HEK293 (cell line): ENCODE measurements around the gene CLDN16.

Source experiments
- CTCF ChIA-PET: fragments of 350-600 bp; formaldehyde crosslinking; extraction: SDS; loops from one replicate; lab custom pipeline; 2021; ENCODE audit warnings: antibody characterized with exemption; lab: Yijun Ruan, JAX
- POLR2A ChIA-PET: fragments of 300-600 bp; formaldehyde crosslinking; extraction: SDS; loops from one replicate; lab custom pipeline; 2020; ENCODE audit warnings: antibody characterized with exemption, inconsistent platforms; lab: Yijun Ruan, JAX
- H3K27ac ChIP-seq: fragments of 200-500 bp; sonication (Bioruptor generic); 2 replicates; pipeline ENCODE4 v1.5.1; 2014; ENCODE audit warnings: low read depth, low read length, control low read depth, inconsistent platforms; ENCODE audit errors: extremely low read depth
- H3K36me3 ChIP-seq, 2 experiments: fragments of 200-500 bp in 1 of 2; sonication (Bioruptor generic) in 1 of 2; 1 replicate in 1 of 2; 2 replicates in 1 of 2; pipeline ENCODE4 v1.5.1; 2014 to 2017; ENCODE audit warnings: inconsistent platforms in 2 of 2, low read length in 2 of 2; ENCODE audit not compliant: control insufficient read depth in 2 of 2, insufficient read depth in 1 of 2
- H3K4me1 ChIP-seq: fragments of 200-500 bp; sonication (Bioruptor generic); 2 replicates; pipeline ENCODE4 v1.5.1; 2014; ENCODE audit warnings: mild to moderate bottlenecking, low read length, inconsistent platforms; ENCODE audit not compliant: control insufficient read depth, insufficient read depth
- H3K4me3 ChIP-seq: 2 replicates; pipeline ENCODE4 v1.5.1; 2011; ENCODE audit warnings: low read depth, mild to moderate bottlenecking, control low read depth, low read length, moderate library complexity
- H3K9me3 ChIP-seq: fragments of 200-500 bp; sonication (Bioruptor generic); 2 replicates; pipeline ENCODE4 v1.5.1; 2014; ENCODE audit warnings: low read depth, low read length, inconsistent platforms; ENCODE audit not compliant: control insufficient read depth, insufficient read depth
- GLIS1 ChIP-seq: fragments of 450-650 bp; formaldehyde crosslinking; IDR thresholded peaks from 2 replicates; pipeline ENCODE4 v1.5.1; 2016; ENCODE audit warnings: missing biosample characterization, missing genetic modification characterization
- KLF17 ChIP-seq: fragments of 450-650 bp; formaldehyde crosslinking; IDR thresholded peaks from 2 replicates; pipeline ENCODE4 v1.5.1; 2016; ENCODE audit warnings: missing biosample characterization, missing genetic modification characterization
- KLF8 ChIP-seq: fragments of 450-650 bp; formaldehyde crosslinking; IDR thresholded peaks from 2 replicates; pipeline ENCODE4 v1.5.1; 2016; ENCODE audit warnings: missing biosample characterization, missing genetic modification characterization
- OVOL3 ChIP-seq: fragments of 450-650 bp; formaldehyde crosslinking; IDR thresholded peaks from 2 replicates; pipeline ENCODE4 v1.5.1; 2016; ENCODE audit warnings: missing biosample characterization, missing genetic modification characterization
- SP7 ChIP-seq: fragments of 450-650 bp; formaldehyde crosslinking; IDR thresholded peaks from 2 replicates; pipeline ENCODE4 v1.5.1; 2016; ENCODE audit warnings: missing biosample characterization, missing genetic modification characterization
- ZNF138 ChIP-seq: fragments of 450-650 bp; formaldehyde crosslinking; IDR thresholded peaks from 2 replicates; pipeline ENCODE4 v1.5.1; 2016; ENCODE audit warnings: missing biosample characterization, missing genetic modification characterization, borderline replicate concordance
- ZNF157 ChIP-seq: fragments of 450-650 bp; formaldehyde crosslinking; IDR thresholded peaks from 2 replicates; pipeline ENCODE4 v1.5.1; 2016; ENCODE audit warnings: missing biosample characterization, missing genetic modification characterization
- ZNF169 ChIP-seq: fragments of 450-650 bp; formaldehyde crosslinking; IDR thresholded peaks from 2 replicates; pipeline ENCODE4 v1.5.1; 2016; ENCODE audit warnings: missing biosample characterization, missing genetic modification characterization
- ZNF354C ChIP-seq: fragments of 450-650 bp; formaldehyde crosslinking; IDR thresholded peaks from 2 replicates; pipeline ENCODE4 v1.5.1; 2016; ENCODE audit warnings: missing biosample characterization, missing genetic modification characterization, low read depth, borderline replicate concordance
- ZNF404 ChIP-seq: fragments of 450-650 bp; formaldehyde crosslinking; IDR thresholded peaks from 2 replicates; pipeline ENCODE4 v1.5.1; 2017; ENCODE audit warnings: missing biosample characterization, missing genetic modification characterization
- ZNF623 ChIP-seq: fragments of 450-650 bp; formaldehyde crosslinking; IDR thresholded peaks from 2 replicates; pipeline ENCODE4 v1.5.1; 2016; ENCODE audit warnings: missing biosample characterization, missing genetic modification characterization
- ZNF629 ChIP-seq: fragments of 450-650 bp; formaldehyde crosslinking; IDR thresholded peaks from 2 replicates; pipeline ENCODE4 v1.5.1; 2017; ENCODE audit warnings: missing biosample characterization, missing genetic modification characterization
- ZNF660 ChIP-seq: fragments of 450-650 bp; IDR thresholded peaks from 2 replicates; pipeline ENCODE4 v1.5.1; 2018; ENCODE audit warnings: missing biosample characterization, mild to moderate bottlenecking, missing genetic modification characterization
- ZNF707 ChIP-seq: fragments of 450-650 bp; formaldehyde crosslinking; IDR thresholded peaks from 2 replicates; pipeline ENCODE4 v1.5.1; 2016; ENCODE audit warnings: missing biosample characterization, missing genetic modification characterization
- ZNF785 ChIP-seq: fragments of 450-650 bp; formaldehyde crosslinking; IDR thresholded peaks from 2 replicates; pipeline ENCODE4 v1.5.1; 2016; ENCODE audit warnings: missing biosample characterization, missing genetic modification characterization
- ZSCAN16 ChIP-seq: fragments of 450-650 bp; formaldehyde crosslinking; IDR thresholded peaks from 2 replicates; pipeline ENCODE4 v1.5.1; 2016; ENCODE audit warnings: missing biosample characterization, missing genetic modification characterization
- TF ChIP-seq, protein P1 (sequence below): fragments of 450-650 bp; formaldehyde crosslinking; IDR thresholded peaks from 2 replicates; pipeline ENCODE4 v1.5.1; 2016; ENCODE audit warnings: missing biosample characterization, missing genetic modification characterization
- TF ChIP-seq, protein P2 (sequence below): fragments of 450-650 bp; formaldehyde crosslinking; IDR thresholded peaks from 2 replicates; pipeline ENCODE4 v1.5.1; 2016; ENCODE audit warnings: missing biosample characterization, missing genetic modification characterization, low read depth
- TF ChIP-seq, protein P3 (sequence below): fragments of 450-650 bp; formaldehyde crosslinking; conservative IDR thresholded peaks from 2 replicates; pipeline ENCODE4 v1.5.1; 2016; ENCODE audit warnings: low read depth, missing biosample characterization, missing genetic modification characterization
- TF ChIP-seq, protein P4 (sequence below): fragments of 450-650 bp; formaldehyde crosslinking; IDR thresholded peaks from 2 replicates; pipeline ENCODE4 v1.5.1; 2017; ENCODE audit warnings: missing biosample characterization, missing genetic modification characterization
- TF ChIP-seq, protein P5 (sequence below): sonication (generic); formaldehyde crosslinking; IDR thresholded peaks from 2 replicates; pipeline ENCODE4 v1.8.1; 2022; ENCODE audit warnings: mild to moderate bottlenecking, moderate library complexity, missing genetic modification reagents
- TF ChIP-seq, protein P6 (sequence below): fragments of 450-650 bp; formaldehyde crosslinking; IDR thresholded peaks from 2 replicates; pipeline ENCODE4 v1.5.1; 2017; ENCODE audit warnings: missing biosample characterization, mild to moderate bottlenecking, missing genetic modification characterization, moderate library complexity

The CLDN16 gene

GRCh38 chr3:190435618-190436017 is 47.7 kb downstream of the CLDN16 start (continued):
- TF ChIP-seq ZNF660 (tag by site-specific recombination) (no peak), ZNF404 (no peak)
- TF ChIP-seq, protein P1, sequence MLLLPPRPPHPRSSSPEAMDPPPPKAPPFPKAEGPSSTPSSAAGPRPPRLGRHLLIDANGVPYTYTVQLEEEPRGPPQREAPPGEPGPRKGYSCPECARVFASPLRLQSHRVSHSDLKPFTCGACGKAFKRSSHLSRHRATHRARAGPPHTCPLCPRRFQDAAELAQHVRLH (tag by site-specific recombination), result no peak
- TF ChIP-seq, all 188 proteins: peak for 0

DNA sequence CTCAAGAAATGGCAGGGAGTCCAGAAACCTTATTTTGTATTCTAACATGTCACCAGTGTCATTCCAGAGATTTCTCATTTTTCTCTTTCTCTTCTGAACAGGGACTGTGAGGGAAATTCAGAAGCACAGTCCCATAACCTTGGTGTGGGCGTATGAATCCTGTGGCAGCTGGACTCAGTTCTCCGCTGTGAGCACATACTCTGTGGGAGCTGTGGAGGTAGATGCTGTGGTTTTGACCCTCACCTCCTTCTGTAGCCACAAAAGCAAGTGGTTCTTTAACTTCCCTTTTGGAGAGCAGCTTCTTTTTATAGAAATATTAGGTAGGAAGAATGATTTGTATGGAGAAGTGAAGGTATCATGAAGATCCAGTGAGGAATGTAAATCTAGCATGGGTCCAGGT is 48.4 kb downstream of the CLDN16 start:
- ChIA-PET POLR2A (no interaction called here), CTCF (no interaction called here)
- no peak overlapping the region for H3K4me3 ChIP-seq
- H3K9me3 ChIP-seq, result no peaks in the 10 kb centered on the region
- no peaks in the 10 kb centered on the region for H3K36me3 ChIP-seq
- no peaks in the 10 kb centered on the region for H3K4me1 ChIP-seq
- TF ChIP-seq, protein P2, sequence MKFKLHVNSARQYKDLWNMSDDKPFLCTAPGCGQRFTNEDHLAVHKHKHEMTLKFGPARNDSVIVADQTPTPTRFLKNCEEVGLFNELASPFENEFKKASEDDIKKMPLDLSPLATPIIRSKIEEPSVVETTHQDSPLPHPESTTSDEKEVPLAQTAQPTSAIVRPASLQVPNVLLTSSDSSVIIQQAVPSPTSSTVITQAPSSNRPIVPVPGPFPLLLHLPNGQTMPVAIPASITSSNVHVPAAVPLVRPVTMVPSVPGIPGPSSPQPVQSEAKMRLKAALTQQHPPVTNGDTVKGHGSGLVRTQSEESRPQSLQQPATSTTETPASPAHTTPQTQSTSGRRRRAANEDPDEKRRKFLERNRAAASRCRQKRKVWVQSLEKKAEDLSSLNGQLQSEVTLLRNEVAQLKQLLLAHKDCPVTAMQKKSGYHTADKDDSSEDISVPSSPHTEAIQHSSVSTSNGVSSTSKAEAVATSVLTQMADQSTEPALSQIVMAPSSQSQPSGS (tag by site-specific recombination), result no peak
- TF ChIP-seq, protein P3, sequence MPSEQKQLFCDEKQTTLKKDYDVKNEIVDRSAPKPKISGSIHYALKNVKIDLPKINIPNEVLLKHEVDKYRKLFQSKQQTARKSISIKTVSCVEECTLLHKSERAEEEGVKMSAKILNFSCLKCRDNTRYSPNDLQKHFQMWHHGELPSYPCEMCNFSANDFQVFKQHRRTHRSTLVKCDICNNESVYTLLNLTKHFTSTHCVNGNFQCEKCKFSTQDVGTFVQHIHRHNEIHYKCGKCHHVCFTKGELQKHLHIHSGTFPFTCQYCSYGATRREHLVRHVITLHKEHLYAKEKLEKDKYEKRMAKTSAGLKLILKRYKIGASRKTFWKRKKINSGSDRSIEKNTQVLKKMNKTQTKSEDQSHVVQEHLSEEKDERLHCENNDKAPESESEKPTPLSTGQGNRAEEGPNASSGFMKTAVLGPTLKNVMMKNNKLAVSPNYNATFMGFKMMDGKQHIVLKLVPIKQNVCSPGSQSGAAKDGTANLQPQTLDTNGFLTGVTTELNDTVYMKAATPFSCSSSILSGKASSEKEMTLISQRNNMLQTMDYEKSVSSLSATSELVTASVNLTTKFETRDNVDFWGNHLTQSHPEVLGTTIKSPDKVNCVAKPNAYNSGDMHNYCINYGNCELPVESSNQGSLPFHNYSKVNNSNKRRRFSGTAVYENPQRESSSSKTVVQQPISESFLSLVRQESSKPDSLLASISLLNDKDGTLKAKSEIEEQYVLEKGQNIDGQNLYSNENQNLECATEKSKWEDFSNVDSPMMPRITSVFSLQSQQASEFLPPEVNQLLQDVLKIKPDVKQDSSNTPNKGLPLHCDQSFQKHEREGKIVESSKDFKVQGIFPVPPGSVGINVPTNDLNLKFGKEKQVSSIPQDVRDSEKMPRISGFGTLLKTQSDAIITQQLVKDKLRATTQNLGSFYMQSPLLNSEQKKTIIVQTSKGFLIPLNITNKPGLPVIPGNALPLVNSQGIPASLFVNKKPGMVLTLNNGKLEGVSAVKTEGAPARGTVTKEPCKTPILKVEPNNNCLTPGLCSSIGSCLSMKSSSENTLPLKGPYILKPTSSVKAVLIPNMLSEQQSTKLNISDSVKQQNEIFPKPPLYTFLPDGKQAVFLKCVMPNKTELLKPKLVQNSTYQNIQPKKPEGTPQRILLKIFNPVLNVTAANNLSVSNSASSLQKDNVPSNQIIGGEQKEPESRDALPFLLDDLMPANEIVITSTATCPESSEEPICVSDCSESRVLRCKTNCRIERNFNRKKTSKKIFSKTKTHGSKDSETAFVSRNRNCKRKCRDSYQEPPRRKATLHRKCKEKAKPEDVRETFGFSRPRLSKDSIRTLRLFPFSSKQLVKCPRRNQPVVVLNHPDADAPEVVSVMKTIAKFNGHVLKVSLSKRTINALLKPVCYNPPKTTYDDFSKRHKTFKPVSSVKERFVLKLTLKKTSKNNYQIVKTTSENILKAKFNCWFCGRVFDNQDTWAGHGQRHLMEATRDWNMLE (tag by site-specific recombination), result no peak
- no peak for TF ChIP-seq ZNF623 (tag by site-specific recombination)
- TF ChIP-seq, protein P4, sequence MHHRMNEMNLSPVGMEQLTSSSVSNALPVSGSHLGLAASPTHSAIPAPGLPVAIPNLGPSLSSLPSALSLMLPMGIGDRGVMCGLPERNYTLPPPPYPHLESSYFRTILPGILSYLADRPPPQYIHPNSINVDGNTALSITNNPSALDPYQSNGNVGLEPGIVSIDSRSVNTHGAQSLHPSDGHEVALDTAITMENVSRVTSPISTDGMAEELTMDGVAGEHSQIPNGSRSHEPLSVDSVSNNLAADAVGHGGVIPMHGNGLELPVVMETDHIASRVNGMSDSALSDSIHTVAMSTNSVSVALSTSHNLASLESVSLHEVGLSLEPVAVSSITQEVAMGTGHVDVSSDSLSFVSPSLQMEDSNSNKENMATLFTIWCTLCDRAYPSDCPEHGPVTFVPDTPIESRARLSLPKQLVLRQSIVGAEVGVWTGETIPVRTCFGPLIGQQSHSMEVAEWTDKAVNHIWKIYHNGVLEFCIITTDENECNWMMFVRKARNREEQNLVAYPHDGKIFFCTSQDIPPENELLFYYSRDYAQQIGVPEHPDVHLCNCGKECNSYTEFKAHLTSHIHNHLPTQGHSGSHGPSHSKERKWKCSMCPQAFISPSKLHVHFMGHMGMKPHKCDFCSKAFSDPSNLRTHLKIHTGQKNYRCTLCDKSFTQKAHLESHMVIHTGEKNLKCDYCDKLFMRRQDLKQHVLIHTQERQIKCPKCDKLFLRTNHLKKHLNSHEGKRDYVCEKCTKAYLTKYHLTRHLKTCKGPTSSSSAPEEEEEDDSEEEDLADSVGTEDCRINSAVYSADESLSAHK, result no peak
- no peak for TF ChIP-seq SP7 (tag by site-specific recombination)
- TF ChIP-seq, protein P5, sequence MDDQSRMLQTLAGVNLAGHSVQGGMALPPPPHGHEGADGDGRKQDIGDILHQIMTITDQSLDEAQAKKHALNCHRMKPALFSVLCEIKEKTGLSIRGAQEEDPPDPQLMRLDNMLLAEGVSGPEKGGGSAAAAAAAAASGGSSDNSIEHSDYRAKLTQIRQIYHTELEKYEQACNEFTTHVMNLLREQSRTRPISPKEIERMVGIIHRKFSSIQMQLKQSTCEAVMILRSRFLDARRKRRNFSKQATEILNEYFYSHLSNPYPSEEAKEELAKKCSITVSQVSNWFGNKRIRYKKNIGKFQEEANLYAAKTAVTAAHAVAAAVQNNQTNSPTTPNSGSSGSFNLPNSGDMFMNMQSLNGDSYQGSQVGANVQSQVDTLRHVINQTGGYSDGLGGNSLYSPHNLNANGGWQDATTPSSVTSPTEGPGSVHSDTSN (CRISPR knock-in tag), result no peak
- no peak for TF ChIP-seq ZNF785 (tag by site-specific recombination)
- TF ChIP-seq OVOL3, result no peak
- TF ChIP-seq KLF8 (tag by site-specific recombination), result no peak
- TF ChIP-seq GLIS1 (tag by site-specific recombination), result no peak
- TF ChIP-seq ZNF707 (tag by site-specific recombination), result no peak
- no peak overlapping the region for H3K27ac ChIP-seq

GRCh38 chr3:190442240-190442639 is 54.3 kb downstream of the CLDN16 start:
- Histone ChIP-seq H3K9me3 (no peaks in the 10 kb centered on the region), H3K27ac (no peak overlapping the region), H3K4me1 (no peaks in the 10 kb centered on the region), H3K4me3 (no peak overlapping the region), H3K36me3 (no peaks in the 10 kb centered on the region)
- CTCF ChIA-PET, result no interaction called here
- POLR2A ChIA-PET, result no interaction called here
- TF ChIP-seq ZNF157 (tag by site-specific recombination), result no peak
- no peak for TF ChIP-seq ZNF354C
- no peak for TF ChIP-seq ZSCAN16 (tag by site-specific recombination)
- no peak for TF ChIP-seq ZNF169 (tag by site-specific recombination)
- no peak for TF ChIP-seq KLF17
- TF ChIP-seq, protein P6, sequence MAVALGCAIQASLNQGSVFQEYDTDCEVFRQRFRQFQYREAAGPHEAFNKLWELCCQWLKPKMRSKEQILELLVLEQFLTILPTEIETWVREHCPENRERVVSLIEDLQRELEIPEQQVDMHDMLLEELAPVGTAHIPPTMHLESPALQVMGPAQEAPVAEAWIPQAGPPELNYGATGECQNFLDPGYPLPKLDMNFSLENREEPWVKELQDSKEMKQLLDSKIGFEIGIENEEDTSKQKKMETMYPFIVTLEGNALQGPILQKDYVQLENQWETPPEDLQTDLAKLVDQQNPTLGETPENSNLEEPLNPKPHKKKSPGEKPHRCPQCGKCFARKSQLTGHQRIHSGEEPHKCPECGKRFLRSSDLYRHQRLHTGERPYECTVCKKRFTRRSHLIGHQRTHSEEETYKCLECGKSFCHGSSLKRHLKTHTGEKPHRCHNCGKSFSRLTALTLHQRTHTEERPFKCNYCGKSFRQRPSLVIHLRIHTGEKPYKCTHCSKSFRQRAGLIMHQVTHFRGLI (tag by site-specific recombination), result no peak
- TF ChIP-seq ZNF138 (tag by site-specific recombination), result no peak
- TF ChIP-seq ZNF629 (tag by site-specific recombination), result no peak
